Spinal cord (tissue), 10 donors: Measurements from ENCODE around the gene MBOAT1. TPM values are rescaled to one million over a fixed set of nuclear protein-coding genes. Genes with fewer than 3 reads are reported as not detected.

ENCODE experiments used
- DNase-seq, 6 donors: peaks; one replicate each; pipeline versions ENCODE4 v3.0.0 to v3.0.0-alpha.2; 2013 to 2015; ENCODE audit warnings: low spot score in 6 of 6, low read depth in 4 of 6
- H3K27ac ChIP-seq: one replicate; pipeline ENCODE4 v1.5.1; 2013; ENCODE audit warnings: low read depth, low read length, control low read depth
- H3K27me3 ChIP-seq: one replicate; pipeline ENCODE4 v1.6.1; 2013; ENCODE audit warnings: low read length; ENCODE audit not compliant: control insufficient read depth, insufficient read depth
- H3K36me3 ChIP-seq: one replicate; pipeline ENCODE4 v1.6.1; 2013; ENCODE audit warnings: low read length; ENCODE audit not compliant: control insufficient read depth, insufficient read depth
- H3K4me1 ChIP-seq: one replicate; pipeline ENCODE4 v1.6.1; 2013; ENCODE audit warnings: low read length; ENCODE audit not compliant: control insufficient read depth, insufficient read depth
- H3K4me3 ChIP-seq: one replicate; pipeline ENCODE4 v1.5.1; 2013; ENCODE audit warnings: low read depth, low read length, control low read depth
- H3K9me3 ChIP-seq: one replicate; pipeline ENCODE4 v1.6.1; 2013; ENCODE audit warnings: low read length; ENCODE audit not compliant: control insufficient read depth, insufficient read depth
- WGBS: methylation state at CpG from one replicate; pipeline ENCODE4 v1.1.5; 2013; ENCODE audit warnings: missing lambda C conversion rate; ENCODE audit not compliant: insufficient coverage; 5-methylcytosine and 5-hydroxymethylcytosine counted together
- polyA plus RNA-seq, 2 donors: library from polyadenylated mRNA; unstranded; fragments of 120-200 nt; gene quantifications; one replicate each; pipeline ENCODE4 v1.2.1, GENCODE V29; 2013; ENCODE audit not compliant: insufficient read length in 2 of 2
- total RNA-seq, 2 donors: library from RNA; depleted of rRNA in 1 of 2; stranded (reverse); fragments of 120-200 nt in 1 of 2; fragments of >200 nt in 1 of 2; gene quantifications; one replicate each; pipeline versions ENCODE4 v1.2.3 to v1.2.4, GENCODE V29; 2013 to 2014
- donor health status: healthy.

Gene MBOAT1
- total and polyA plus RNA-seq, 4 donors: 2.5 to 18.5 (median 9.7) TPM

DNA sequence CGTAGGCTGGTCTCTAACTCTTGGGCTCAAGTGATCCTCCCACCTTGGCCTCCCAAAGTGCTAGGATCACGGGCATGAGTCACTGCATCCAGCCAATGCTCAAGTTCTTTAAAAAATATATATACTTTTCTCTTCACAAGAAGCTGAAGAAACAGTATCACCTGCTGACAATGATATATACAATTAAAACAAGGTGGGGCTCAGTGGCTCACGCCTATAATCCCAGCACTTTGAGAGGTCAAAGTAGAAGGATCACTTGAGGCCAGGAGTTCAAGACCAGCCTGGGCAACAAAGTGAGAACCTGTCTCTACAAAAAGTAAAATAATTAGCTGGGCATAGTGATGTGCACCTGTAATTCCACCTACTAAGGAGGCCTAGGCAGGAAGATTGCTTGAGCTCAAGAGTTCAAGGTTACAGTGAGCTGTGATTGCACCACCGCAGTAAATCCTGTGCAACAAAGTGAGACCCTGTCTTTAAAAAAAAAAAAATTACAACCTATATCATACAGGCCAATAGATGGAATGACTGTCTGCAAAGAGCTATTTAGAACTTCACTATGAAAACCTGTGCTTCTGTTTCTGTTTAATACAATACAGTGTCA, 36.4 kb downstream of the MBOAT1 start:
- no peak overlapping the region for H3K27ac ChIP-seq
- no peaks in the 10 kb centered on the region for H3K4me1 ChIP-seq
- no peaks in the 10 kb centered on the region for H3K36me3 ChIP-seq
- H3K9me3 ChIP-seq: no peaks in the 10 kb centered on the region
- 86% methylated on average over 1 of the region's 4 CpGs for WGBS
- no peak overlapping the region for H3K4me3 ChIP-seq
- DNase-seq: no peak
- H3K27me3 ChIP-seq: no peaks in the 10 kb centered on the region

DNA sequence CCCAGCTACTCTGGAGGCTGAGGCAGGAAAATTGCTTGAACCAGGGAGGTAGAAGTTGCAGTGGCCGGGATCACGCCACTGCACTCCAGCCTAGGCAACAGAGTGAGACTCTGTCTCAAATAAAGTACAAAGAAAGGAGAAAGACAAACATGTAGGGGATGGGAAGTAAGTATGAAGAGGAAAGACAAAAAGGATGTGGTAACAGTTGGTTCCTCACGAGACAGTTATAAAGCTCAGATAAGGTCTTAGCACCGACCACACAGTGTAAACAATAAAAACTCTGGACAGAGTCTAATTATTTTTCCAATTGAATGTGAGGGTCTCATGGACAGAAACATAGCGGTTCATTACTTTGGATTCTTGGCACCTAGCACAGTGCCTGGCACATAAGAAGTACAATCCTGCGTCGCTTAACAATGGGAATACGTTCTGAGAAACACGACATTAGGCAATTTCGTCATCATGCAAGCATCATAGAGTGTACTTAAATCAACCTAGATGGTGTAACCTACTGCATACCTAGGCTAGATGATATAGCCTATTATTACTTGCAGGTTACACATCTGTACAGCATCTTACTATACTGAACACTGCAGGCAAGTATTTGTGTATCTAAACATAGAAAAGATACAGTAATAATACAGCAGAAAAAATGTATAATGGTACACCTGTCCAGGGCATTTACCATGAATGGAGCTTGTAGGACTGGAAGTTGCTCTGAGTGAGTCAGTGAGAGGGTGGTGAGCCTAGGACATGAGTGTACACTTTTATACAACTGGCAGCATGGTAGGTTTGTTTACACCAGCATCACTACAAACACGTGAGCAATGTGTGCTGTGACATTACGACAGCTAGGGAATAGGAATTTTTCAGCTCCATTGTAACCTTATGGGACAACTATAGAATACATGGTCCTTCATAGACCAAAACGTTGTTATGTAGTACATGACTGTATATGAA, 38.2 kb downstream of the MBOAT1 start:
- Histone ChIP-seq H3K4me1 (no peaks in the 10 kb centered on the region), H3K4me3 (no peak overlapping the region), H3K27me3 (no peaks in the 10 kb centered on the region), H3K27ac (no peak overlapping the region), H3K36me3 (no peaks in the 10 kb centered on the region), H3K9me3 (no peaks in the 10 kb centered on the region)
- WGBS: 88% methylated on average over 9 of the region's 13 CpGs
- DNase-seq: no peak

GRCh38 chr6:20172842-20173456, 39.3 kb downstream of the MBOAT1 start:
- no CpG with 5 or more reads among the region's 3 CpGs for WGBS
- no peak overlapping the region for H3K4me3 ChIP-seq
- no peaks in the 10 kb centered on the region for H3K4me1 ChIP-seq
- H3K27ac ChIP-seq: no peak overlapping the region
- DNase-seq: no peak
- no peaks in the 10 kb centered on the region for H3K36me3 ChIP-seq
- H3K9me3 ChIP-seq: no peaks in the 10 kb centered on the region
- H3K27me3 ChIP-seq: no peaks in the 10 kb centered on the region

DNA sequence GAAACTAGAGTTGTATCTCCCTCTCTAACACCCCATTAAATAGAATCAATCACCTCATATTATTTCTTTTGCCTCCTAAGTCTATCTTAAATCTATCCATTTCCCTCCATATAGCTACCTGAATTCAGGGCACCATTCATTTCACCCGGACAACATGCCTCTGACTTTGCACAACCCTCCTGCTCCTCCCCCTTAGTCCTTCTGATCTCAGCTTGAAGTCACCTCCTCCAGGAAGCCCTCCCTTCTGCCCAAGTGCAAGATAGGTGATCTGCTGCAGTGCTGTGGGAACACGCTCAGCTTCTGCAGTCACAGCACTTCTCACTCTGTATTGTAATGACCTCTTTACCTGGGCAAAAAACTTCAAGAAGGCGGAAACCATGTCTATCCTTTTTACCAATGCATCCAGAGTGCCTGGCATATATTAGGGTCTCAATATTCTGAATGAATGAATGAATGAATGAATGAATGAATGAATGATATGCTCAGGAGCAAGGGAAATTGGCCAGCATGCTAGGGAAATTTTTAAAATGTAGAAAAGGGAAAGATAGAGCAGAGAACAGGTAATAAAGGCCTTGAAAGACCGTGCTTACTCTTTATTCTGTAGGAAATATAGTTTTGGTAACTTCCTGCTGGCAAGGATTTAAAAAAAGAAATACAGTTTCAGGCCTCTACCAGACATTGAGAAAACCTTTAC, 41.7 kb downstream of the MBOAT1 start:
- Histone ChIP-seq H3K27me3 (no peaks in the 10 kb centered on the region), H3K27ac (no peak overlapping the region), H3K36me3 (no peaks in the 10 kb centered on the region), H3K4me3 (no peak overlapping the region), H3K4me1 (no peaks in the 10 kb centered on the region), H3K9me3 (no peaks in the 10 kb centered on the region)
- no peak for DNase-seq
- 100% methylated on average over 2 of the region's 4 CpGs for WGBS

DNA sequence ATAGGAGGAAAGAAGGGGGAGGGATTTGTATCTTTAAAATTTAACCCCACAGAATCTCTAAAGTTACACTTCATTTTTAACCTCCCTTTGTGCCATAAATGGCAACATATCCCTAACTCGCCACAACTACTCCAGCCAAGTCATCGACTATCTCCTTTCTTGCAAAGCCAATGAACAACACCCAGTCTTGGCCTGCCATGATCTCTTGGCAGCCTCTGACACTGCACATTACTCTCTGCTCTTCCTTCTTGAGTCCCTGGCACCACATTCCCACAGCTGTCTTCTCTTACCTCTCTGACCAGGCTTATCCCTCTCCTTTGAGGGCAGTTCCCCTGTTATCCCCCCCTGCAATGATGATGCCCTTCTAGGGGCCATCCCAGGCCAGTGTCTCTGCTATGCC, 42.5 kb downstream of the MBOAT1 start:
- H3K9me3 ChIP-seq: no peaks in the 10 kb centered on the region
- DNase-seq: no peak

GRCh38 chr6:20169119-20169557, 43.1 kb downstream of the MBOAT1 start:
- Histone ChIP-seq H3K27me3 (no peaks in the 10 kb centered on the region), H3K4me3 (no peak overlapping the region), H3K27ac (no peak overlapping the region), H3K9me3 (no peaks in the 10 kb centered on the region), H3K36me3 (no peaks in the 10 kb centered on the region), H3K4me1 (no peaks in the 10 kb centered on the region)
- DNase-seq: no peak
- no CpG with 5 or more reads among the region's 2 CpGs for WGBS

More for the DNA sequence above, 42.5 kb downstream of the MBOAT1 start:
- Histone ChIP-seq H3K4me1 (no peaks in the 10 kb centered on the region), H3K4me3 (no peak overlapping the region), H3K27me3 (no peaks in the 10 kb centered on the region), H3K27ac (no peak overlapping the region), H3K36me3 (no peaks in the 10 kb centered on the region)
- WGBS: 78% methylated on average over 2 of the region's 2 CpGs

GRCh38 chr6:20168690-20169089, 43.6 kb downstream of the MBOAT1 start:
- Histone ChIP-seq H3K4me3 (no peak overlapping the region), H3K36me3 (no peaks in the 10 kb centered on the region), H3K4me1 (no peaks in the 10 kb centered on the region), H3K27me3 (no peaks in the 10 kb centered on the region), H3K9me3 (no peaks in the 10 kb centered on the region), H3K27ac (no peak overlapping the region)
- WGBS: no CpG with 5 or more reads among the region's 2 CpGs
- DNase-seq: no peak

DNA sequence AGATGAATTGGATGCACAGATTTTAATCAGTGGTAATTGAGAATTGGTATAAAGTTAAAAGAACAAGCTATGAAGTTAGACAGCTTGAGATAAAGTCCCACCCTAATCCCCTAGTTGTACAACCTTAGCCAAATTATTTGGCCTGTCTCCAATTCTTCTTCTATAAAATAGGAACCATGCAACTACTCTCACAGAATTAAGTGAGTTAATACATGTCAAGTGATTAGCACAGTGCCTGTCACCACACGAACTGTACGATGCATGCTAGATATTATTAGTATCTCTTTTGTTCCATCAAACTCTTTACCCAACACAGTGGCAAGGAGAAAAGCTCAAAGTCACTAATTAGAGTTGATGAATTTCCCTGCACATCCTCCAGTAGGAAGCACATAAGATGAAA, 44.7 kb downstream of the MBOAT1 start:
- WGBS: no CpG with 5 or more reads among the region's 2 CpGs
- no peak for DNase-seq
- H3K4me3 ChIP-seq: no peak overlapping the region
- H3K27ac ChIP-seq: no peak overlapping the region
- no peaks in the 10 kb centered on the region for H3K4me1 ChIP-seq
- no peaks in the 10 kb centered on the region for H3K36me3 ChIP-seq
- H3K27me3 ChIP-seq: no peaks in the 10 kb centered on the region
- H3K9me3 ChIP-seq: no peaks in the 10 kb centered on the region

- H3K27me3 ChIP-seq: no peaks in the 10 kb centered on the region
- no peaks in the 10 kb centered on the region for H3K9me3 ChIP-seq
- no peak overlapping the region for H3K4me3 ChIP-seq
- no peaks in the 10 kb centered on the region for H3K4me1 ChIP-seq
- H3K27ac ChIP-seq: no peak overlapping the region
- WGBS: no CpG with 5 or more reads among the region's 2 CpGs
- DNase-seq: no peak
- no peaks in the 10 kb centered on the region for H3K36me3 ChIP-seq
Measured at GRCh38 chr6:20166210-20166609, 46.1 kb downstream of the MBOAT1 start.
